Spleen (tissue), 7 donors: ENCODE results near the gene SNCB.

ENCODE experiments used
- POLR2A ChIP-seq, 3 donors: fragments of 450-650 bp; IDR thresholded peaks; one replicate each; pipeline ENCODE4 v1.5.1; 2017; ENCODE audit warnings: antibody characterized with exemption in 3 of 3, mild to moderate bottlenecking in 1 of 3
- POLR2AphosphoS5 ChIP-seq, 3 donors: sonication (generic); formaldehyde crosslinking; IDR thresholded peaks; one replicate each; pipeline ENCODE4 v1.5.1; 2017; ENCODE audit warnings: antibody characterized with exemption in 3 of 3
- TF ChIP-seq, protein P1 (sequence below), 11 experiments: fragments of 200-600 bp in 7 of 11; fragments of 450-650 bp in 4 of 11; sonication (generic) in 4 of 11; IDR thresholded peaks in 8 of 11; conservative IDR thresholded peaks in 3 of 11; 1 replicate in 7 of 11; 2 replicates in 4 of 11; pipeline versions ENCODE4 v1.4.0 to v1.8.0; 2016 to 2021; ENCODE audit warnings: antibody characterized with exemption in 11 of 11, inconsistent platforms in 4 of 11, mild to moderate bottlenecking in 1 of 11
- donor health status: DM: no; HTN: no; CAD: no; lungs with moderate emphysema.
- donor health status: DM: no; HTN: no; CAD: no.
- donor health status: DM: no; HTN: no; CAD: no.

DNA sequence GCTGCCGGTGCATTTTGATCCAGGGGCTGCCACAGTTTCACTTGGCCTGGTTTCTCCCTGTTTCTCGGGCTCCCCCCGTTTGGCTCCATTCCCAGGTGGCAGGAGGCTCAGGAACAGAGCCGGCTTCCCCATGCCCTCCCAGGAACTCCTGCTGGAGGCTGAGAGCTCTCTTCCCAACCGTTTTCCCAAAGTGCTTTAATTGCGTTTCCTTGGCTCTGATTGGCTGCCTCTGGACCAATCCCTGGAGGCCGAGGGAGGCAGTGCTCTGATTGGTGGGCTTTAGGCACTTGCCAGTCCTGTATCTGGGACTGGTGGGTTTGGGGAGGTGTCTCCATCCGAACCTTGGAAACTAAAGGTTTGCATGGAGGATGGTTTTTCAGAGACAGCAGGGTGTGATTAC, 21.8 kb upstream of the SNCB start:
- TF ChIP-seq POLR2AphosphoS5 (IDR thresholded peaks at IDR 0.05) (no peak), POLR2A (IDR thresholded peaks at IDR 0.05) (no peak)
- TF ChIP-seq, protein P1, sequence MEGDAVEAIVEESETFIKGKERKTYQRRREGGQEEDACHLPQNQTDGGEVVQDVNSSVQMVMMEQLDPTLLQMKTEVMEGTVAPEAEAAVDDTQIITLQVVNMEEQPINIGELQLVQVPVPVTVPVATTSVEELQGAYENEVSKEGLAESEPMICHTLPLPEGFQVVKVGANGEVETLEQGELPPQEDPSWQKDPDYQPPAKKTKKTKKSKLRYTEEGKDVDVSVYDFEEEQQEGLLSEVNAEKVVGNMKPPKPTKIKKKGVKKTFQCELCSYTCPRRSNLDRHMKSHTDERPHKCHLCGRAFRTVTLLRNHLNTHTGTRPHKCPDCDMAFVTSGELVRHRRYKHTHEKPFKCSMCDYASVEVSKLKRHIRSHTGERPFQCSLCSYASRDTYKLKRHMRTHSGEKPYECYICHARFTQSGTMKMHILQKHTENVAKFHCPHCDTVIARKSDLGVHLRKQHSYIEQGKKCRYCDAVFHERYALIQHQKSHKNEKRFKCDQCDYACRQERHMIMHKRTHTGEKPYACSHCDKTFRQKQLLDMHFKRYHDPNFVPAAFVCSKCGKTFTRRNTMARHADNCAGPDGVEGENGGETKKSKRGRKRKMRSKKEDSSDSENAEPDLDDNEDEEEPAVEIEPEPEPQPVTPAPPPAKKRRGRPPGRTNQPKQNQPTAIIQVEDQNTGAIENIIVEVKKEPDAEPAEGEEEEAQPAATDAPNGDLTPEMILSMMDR (IDR thresholded peaks at IDR 0.05 in 8 of 11, conservative IDR thresholded peaks at IDR 0.05 in 3 of 11) = no peak
